SJSA1 (cell line): ENCODE data around the gene RNF144A. TPM values are rescaled to one million over a fixed set of nuclear protein-coding genes. Genes with fewer than 3 reads are reported as not detected.

ENCODE experiments used
- DNase-seq, 2 experiments: peaks; one replicate each; pipeline ENCODE4 v3.0.0-alpha.2; 2015 to 2020; ENCODE audit warnings: low spot score in 2 of 2, low read depth in 1 of 2
- H3K27ac ChIP-seq: fragments of 250-450 bp; sonication (Bioruptor Pico); 2 replicates; pipeline ENCODE4 v1.5.1; 2020; ENCODE audit warnings: mild to moderate bottlenecking, moderate library complexity
- H3K27me3 ChIP-seq: fragments of 250-450 bp; sonication (Bioruptor Pico); replicated peaks from 2 replicates; pipeline ENCODE4 v1.5.1; 2020; ENCODE audit warnings: mild to moderate bottlenecking, moderate library complexity
- H3K36me3 ChIP-seq: fragments of 250-450 bp; sonication (Bioruptor Pico); 2 replicates; pipeline ENCODE4 v1.5.1; 2020; ENCODE audit warnings: mild to moderate bottlenecking
- H3K4me1 ChIP-seq: fragments of 250-450 bp; sonication (Bioruptor Pico); replicated peaks from 2 replicates; pipeline ENCODE4 v1.6.1; 2021; ENCODE audit warnings: mild to moderate bottlenecking
- H3K4me3 ChIP-seq: fragments of 250-450 bp; sonication (Bioruptor Pico); 2 replicates; pipeline ENCODE4 v1.5.1; 2020; ENCODE audit warnings: mild to moderate bottlenecking
- H3K9me3 ChIP-seq: fragments of 250-450 bp; sonication (Bioruptor Pico); replicated peaks from 2 replicates; pipeline ENCODE4 v1.5.1; 2020; ENCODE audit warnings: mild to moderate bottlenecking
- total RNA-seq: library from RNA; depleted of rRNA; stranded (reverse); fragments of >200 nt; shearing (Covaris generic); gene quantifications from 2 replicates; pipeline ENCODE4 v1.2.3, GENCODE V29; 2014

RNF144A gene
- total RNA-seq, 1 experiment from 2014 or later: 5.3 TPM

GRCh38 chr2:7020468-7020867 lies 103.3 kb downstream of the RNF144A start:
- Histone ChIP-seq H3K27ac (no peak overlapping the region), H3K4me1 (no peaks in the 10 kb centered on the region), H3K36me3 (no peaks in the 10 kb centered on the region), H3K27me3 (no peaks in the 10 kb centered on the region), H3K9me3 (no peaks in the 10 kb centered on the region), H3K4me3 (no peak overlapping the region)
- no peak for DNase-seq

- Histone ChIP-seq H3K27ac (no peak overlapping the region), H3K4me3 (no peak overlapping the region), H3K9me3 (no peaks in the 10 kb centered on the region), H3K27me3 (no peaks in the 10 kb centered on the region), H3K4me1 (no peaks in the 10 kb centered on the region), H3K36me3 (no peaks in the 10 kb centered on the region)
- DNase-seq: no peak
These were observed 103.8 kb downstream of the RNF144A start for GRCh38 chr2:7020939-7021470.

GRCh38 chr2:7022492-7023385 lies 105.5 kb downstream of the RNF144A start:
- no peak overlapping the region for H3K27ac ChIP-seq
- DNase-seq: no peak
- no peaks in the 10 kb centered on the region for H3K27me3 ChIP-seq
- H3K4me1 ChIP-seq: no peaks in the 10 kb centered on the region
- H3K9me3 ChIP-seq: no peaks in the 10 kb centered on the region
- H3K4me3 ChIP-seq: no peak overlapping the region
- no peaks in the 10 kb centered on the region for H3K36me3 ChIP-seq

- no peaks in the 10 kb centered on the region for H3K36me3 ChIP-seq
- DNase-seq: no peak
- H3K27ac ChIP-seq: no peak overlapping the region
- H3K4me1 ChIP-seq: no peaks in the 10 kb centered on the region
- H3K4me3 ChIP-seq: no peak overlapping the region
- no peaks in the 10 kb centered on the region for H3K9me3 ChIP-seq
- no peaks in the 10 kb centered on the region for H3K27me3 ChIP-seq
These were observed 106.3 kb downstream of the RNF144A start for GRCh38 chr2:7023542-7023941.

GRCh38 chr2:7024261-7024660 lies 107.0 kb downstream of the RNF144A start:
- no peak for DNase-seq
- H3K4me3 ChIP-seq: no peak overlapping the region
- H3K27ac ChIP-seq: no peak overlapping the region
- H3K27me3 ChIP-seq: no peaks in the 10 kb centered on the region
- no peaks in the 10 kb centered on the region for H3K4me1 ChIP-seq
- no peaks in the 10 kb centered on the region for H3K36me3 ChIP-seq
- H3K9me3 ChIP-seq: no peaks in the 10 kb centered on the region

GRCh38 chr2:7025082-7025481 lies 107.9 kb downstream of the RNF144A start:
- H3K9me3 ChIP-seq: no peaks in the 10 kb centered on the region
- no peak overlapping the region for H3K4me3 ChIP-seq
- H3K36me3 ChIP-seq: no peaks in the 10 kb centered on the region
- H3K27me3 ChIP-seq: no peaks in the 10 kb centered on the region
- no peak for DNase-seq
- no peaks in the 10 kb centered on the region for H3K4me1 ChIP-seq
- no peak overlapping the region for H3K27ac ChIP-seq

GRCh38 chr2:7026742-7027141 lies 109.5 kb downstream of the RNF144A start:
- Histone ChIP-seq H3K27me3 (no peaks in the 10 kb centered on the region), H3K9me3 (no peaks in the 10 kb centered on the region), H3K36me3 (no peaks in the 10 kb centered on the region), H3K4me1 (no peaks in the 10 kb centered on the region), H3K27ac (no peak overlapping the region), H3K4me3 (no peak overlapping the region)
- no peak for DNase-seq

- Histone ChIP-seq H3K4me3 (no peak overlapping the region), H3K27ac (no peak overlapping the region), H3K4me1 (no peaks in the 10 kb centered on the region), H3K27me3 (no peaks in the 10 kb centered on the region), H3K36me3 (no peaks in the 10 kb centered on the region), H3K9me3 (no peaks in the 10 kb centered on the region)
- no peak for DNase-seq
These were observed 110.2 kb downstream of the RNF144A start for GRCh38 chr2:7027411-7027810.

GRCh38 chr2:7027956-7028655 lies 110.9 kb downstream of the RNF144A start:
- no peaks in the 10 kb centered on the region for H3K36me3 ChIP-seq
- H3K4me1 ChIP-seq: no peaks in the 10 kb centered on the region
- no peak overlapping the region for H3K4me3 ChIP-seq
- H3K9me3 ChIP-seq: no peaks in the 10 kb centered on the region
- H3K27ac ChIP-seq: no peak overlapping the region
- DNase-seq: no peak
- no peaks in the 10 kb centered on the region for H3K27me3 ChIP-seq

GRCh38 chr2:7028846-7029245 lies 111.6 kb downstream of the RNF144A start:
- H3K4me3 ChIP-seq: no peak overlapping the region
- no peak overlapping the region for H3K27ac ChIP-seq
- H3K4me1 ChIP-seq: no peaks in the 10 kb centered on the region
- no peak for DNase-seq
- no peaks in the 10 kb centered on the region for H3K27me3 ChIP-seq
- H3K36me3 ChIP-seq: no peaks in the 10 kb centered on the region
- H3K9me3 ChIP-seq: no peaks in the 10 kb centered on the region

GRCh38 chr2:7029291-7030059 lies 112.3 kb downstream of the RNF144A start:
- H3K9me3 ChIP-seq: no peaks in the 10 kb centered on the region
- DNase-seq: no peak
- no peaks in the 10 kb centered on the region for H3K36me3 ChIP-seq
- H3K4me1 ChIP-seq: no peaks in the 10 kb centered on the region
- H3K4me3 ChIP-seq: no peak overlapping the region
- H3K27me3 ChIP-seq: no peaks in the 10 kb centered on the region
- no peak overlapping the region for H3K27ac ChIP-seq

GRCh38 chr2:7030810-7031209 lies 113.6 kb downstream of the RNF144A start:
- H3K27me3 ChIP-seq: no peaks in the 10 kb centered on the region
- H3K27ac ChIP-seq: no peak overlapping the region
- no peaks in the 10 kb centered on the region for H3K4me1 ChIP-seq
- DNase-seq: no peak
- H3K36me3 ChIP-seq: no peaks in the 10 kb centered on the region
- H3K9me3 ChIP-seq: no peaks in the 10 kb centered on the region
- H3K4me3 ChIP-seq: no peak overlapping the region

- no peak for DNase-seq
- no peaks in the 10 kb centered on the region for H3K36me3 ChIP-seq
- H3K4me1 ChIP-seq: no peaks in the 10 kb centered on the region
- H3K9me3 ChIP-seq: no peaks in the 10 kb centered on the region
- no peak overlapping the region for H3K27ac ChIP-seq
- H3K27me3 ChIP-seq: no peaks in the 10 kb centered on the region
- no peak overlapping the region for H3K4me3 ChIP-seq
These were observed 114.5 kb downstream of the RNF144A start for GRCh38 chr2:7031547-7032245.
